IMR-90 (cell line): ENCODE data around the gene NUCB1. TPM values are rescaled to one million over a fixed set of nuclear protein-coding genes. Genes with fewer than 3 reads are reported as not detected.
A peak's percentile ranks its signal among the peaks of the same experiment; 100 is the strongest.

Experiments used
- ATAC-seq: fragments of 200-7000 bp; cut with Tn5 transposase; 2 replicates; pipeline ENCODE4 v1.9.1; 2020; ENCODE audit warnings: low read depth, mild to moderate bottlenecking, moderate library complexity
- BruUV-seq: library from RNA; stranded (reverse); fragments of 400-500 nt; replicated peaks from 2 replicates; lab custom pipeline; 2021; lab: Mats Ljungman, UMichigan
- CTCF ChIA-PET: fragments of 300-600 bp; formaldehyde crosslinking; extraction: SDS; loops from one replicate; lab custom pipeline; 2021; ENCODE audit warnings: antibody characterized with exemption; lab: Yijun Ruan, JAX
- POLR2A ChIA-PET: fragments of 300-600 bp; sonication (Branson Sonifier 250); formaldehyde crosslinking; loops from one replicate; lab custom pipeline; 2022; ENCODE audit warnings: antibody characterized with exemption; ENCODE audit not compliant: unreplicated experiment; lab: Charles Lee
- DNase-seq: peaks from one replicate; pipeline ENCODE4 v3.0.0; 2013
- H2AFZ ChIP-seq: replicated peaks from 2 replicates; pipeline ENCODE3; 2013; ENCODE audit warnings: low read length, mild to moderate bottlenecking; ENCODE audit not compliant: poor library complexity
- H2AK5ac ChIP-seq: 2 replicates; pipeline ENCODE4 v1.6.1; 2013; ENCODE audit warnings: low read depth, low read length, inconsistent platforms
- H2AK9ac ChIP-seq: replicated peaks from 2 replicates; pipeline ENCODE3; 2013; ENCODE audit warnings: mild to moderate bottlenecking, low read depth, low read length, moderate library complexity; ENCODE audit not compliant: poor library complexity
- H2BK120ac ChIP-seq: 2 replicates; pipeline ENCODE4 v1.6.1; 2013; ENCODE audit warnings: low read depth, low read length, inconsistent platforms
- H2BK15ac ChIP-seq: 3 replicates; pipeline ENCODE4 v1.6.1; 2013; ENCODE audit warnings: low read depth, low read length, inconsistent platforms
- H2BK20ac ChIP-seq: 2 replicates; pipeline ENCODE4 v1.6.1; 2013; ENCODE audit warnings: low read depth, mild to moderate bottlenecking, inconsistent platforms, low read length, moderate library complexity
- H2BK5ac ChIP-seq: 2 replicates; pipeline ENCODE4 v1.6.1; 2013; ENCODE audit warnings: mild to moderate bottlenecking, low read depth, low read length, inconsistent platforms; ENCODE audit not compliant: poor library complexity, severe bottlenecking
- H3K14ac ChIP-seq: replicated peaks from 2 replicates; pipeline ENCODE4 v1.6.1; 2013; ENCODE audit warnings: low read depth, low read length, inconsistent platforms
- H3K18ac ChIP-seq: 2 replicates; pipeline ENCODE4 v1.6.1; 2013; ENCODE audit warnings: low read depth, low read length, control low read depth
- H3K23ac ChIP-seq: 2 replicates; pipeline ENCODE4 v1.6.1; 2013; ENCODE audit warnings: low read depth, low read length, inconsistent platforms
- H3K27ac ChIP-seq: 2 replicates; pipeline ENCODE4 v1.5.1; 2013; ENCODE audit warnings: mild to moderate bottlenecking, control low read depth, low read length; ENCODE audit not compliant: insufficient read depth
- H3K27me3 ChIP-seq: 2 replicates; pipeline ENCODE4 v1.6.1; 2013; ENCODE audit warnings: low read length; ENCODE audit not compliant: control insufficient read depth, insufficient read depth
- H3K36me3 ChIP-seq: 2 replicates; pipeline ENCODE4 v1.6.1; 2013; ENCODE audit warnings: low read length, mixed read lengths; ENCODE audit not compliant: control insufficient read depth, insufficient read depth
- H3K4ac ChIP-seq: 2 replicates; pipeline ENCODE4 v1.6.1; 2013; ENCODE audit warnings: low read depth, low read length, inconsistent platforms
- H3K4me1 ChIP-seq: 2 replicates; pipeline ENCODE4 v1.6.1; 2013; ENCODE audit warnings: low read length, mixed read lengths; ENCODE audit not compliant: control insufficient read depth, insufficient read depth
- H3K4me2 ChIP-seq: 2 replicates; pipeline ENCODE4 v1.6.1; 2013; ENCODE audit warnings: low read depth, mild to moderate bottlenecking, control low read depth, low read length, moderate library complexity
- H3K4me3 ChIP-seq: 2 replicates; pipeline ENCODE4 v1.5.1; 2013; ENCODE audit warnings: low read depth, mild to moderate bottlenecking, control low read depth, low read length, moderate library complexity; ENCODE audit not compliant: insufficient read depth
- H3K56ac ChIP-seq: 2 replicates; pipeline ENCODE4 v1.6.1; 2013; ENCODE audit warnings: low read length, inconsistent platforms; ENCODE audit not compliant: insufficient read depth; ENCODE audit errors: extremely low read depth
- H3K79me1 ChIP-seq, 2 experiments: 2 replicates each; pipeline ENCODE4 v1.6.1; 2013; ENCODE audit warnings: low read length in 2 of 2, inconsistent platforms in 1 of 2, low read depth in 1 of 2
- H3K9ac ChIP-seq: 2 replicates; pipeline ENCODE4 v1.6.1; 2013; ENCODE audit warnings: low read depth, low read length, control low read depth
- H3K9me1 ChIP-seq: 2 replicates; pipeline ENCODE4 v1.6.1; 2013; ENCODE audit warnings: low read length, inconsistent platforms; ENCODE audit not compliant: insufficient read depth
- H3K9me3 ChIP-seq: 2 replicates; pipeline ENCODE4 v1.6.1; 2013; ENCODE audit warnings: low read length; ENCODE audit not compliant: control insufficient read depth, insufficient read depth
- H4K20me1 ChIP-seq: 2 replicates; pipeline ENCODE4 v1.6.1; 2013; ENCODE audit warnings: low read length, inconsistent platforms; ENCODE audit not compliant: insufficient read depth
- H4K5ac ChIP-seq: 2 replicates; pipeline ENCODE4 v1.6.1; 2013; ENCODE audit warnings: mild to moderate bottlenecking, low read depth, low read length, control low read depth
- H4K8ac ChIP-seq, 2 experiments: 2 replicates each; pipeline ENCODE4 v1.6.1; 2013; ENCODE audit warnings: low read depth in 2 of 2, low read length in 2 of 2, control low read depth in 1 of 2, inconsistent platforms in 1 of 2
- H4K91ac ChIP-seq: 2 replicates; pipeline ENCODE4 v1.6.1; 2013; ENCODE audit warnings: low read depth, low read length, inconsistent platforms; ENCODE audit not compliant: insufficient read depth
- CHD1 ChIP-seq: IDR thresholded peaks from 2 replicates; pipeline ENCODE4 v1.6.1; 2012; ENCODE audit warnings: low read depth, low read length, improper control_type of control experiment
- ELK1 ChIP-seq: fragments of 150-350 bp; IDR thresholded peaks from 2 replicates; pipeline ENCODE4 v1.6.1; 2016; ENCODE audit warnings: low read depth, mild to moderate bottlenecking, low read length, moderate library complexity, borderline replicate concordance
- NFE2L2 ChIP-seq: fragments of 150-350 bp; IDR thresholded peaks from 2 replicates; pipeline ENCODE4 v1.6.1; 2016; ENCODE audit warnings: low read depth, mild to moderate bottlenecking, low read length
- RAD21 ChIP-seq: IDR thresholded peaks from 2 replicates; pipeline ENCODE4 v1.6.1; 2012; ENCODE audit warnings: low read length, improper control_type of control experiment
- RCOR1 ChIP-seq: IDR thresholded peaks from 2 replicates; pipeline ENCODE4 v1.6.1; 2012; ENCODE audit warnings: mild to moderate bottlenecking, low read length, improper control_type of control experiment; ENCODE audit not compliant: insufficient replicate concordance
- SMC3 ChIP-seq: fragments of 150-350 bp; IDR thresholded peaks from 2 replicates; pipeline ENCODE4 v1.6.1; 2016; ENCODE audit warnings: low read depth, mild to moderate bottlenecking, antibody characterized with exemption, low read length, moderate library complexity
- WGBS, 2 experiments: methylation state at CpG; one replicate each; pipeline versions ENCODE4 v1.1.5 to v1.1.7; 2013; ENCODE audit warnings: missing lambda C conversion rate in 2 of 2; ENCODE audit not compliant: insufficient read length in 1 of 2; ENCODE audit errors: extremely low coverage in 2 of 2; 5-methylcytosine and 5-hydroxymethylcytosine counted together
- dilution Hi-C: fragments of 300-500 bp; cut with HindIII; formaldehyde crosslinking; loops from one replicate; pipeline ENCODE4 v1.14.3; 2018; ENCODE audit warnings: low sequenced_read_pairs; ENCODE audit not compliant: unreplicated experiment
- in situ Hi-C: fragments of 300-500 bp; cut with MboI; formaldehyde crosslinking; loops from 3 replicates; pipeline ENCODE4 v1.14.3; 2019; ENCODE audit warnings: low sequenced_read_pairs, inconsistent platforms, mixed read lengths
- intact Hi-C: fragments of 100-400 bp; cut with micrococcal nuclease; formaldehyde crosslinking; loops from 2 replicates; pipeline ENCODE4 v1.10.0; 2022
- polyA plus RNA-seq, 3 experiments: library from polyadenylated mRNA; depleted of rRNA; stranded (reverse); fragments of >200 nt; gene quantifications; 2 replicates each; pipeline ENCODE4 v1.2.3, GENCODE V29; 2012; ENCODE audit warnings: low replicate concordance in 1 of 3
- total RNA-seq: library from RNA; depleted of rRNA; stranded (reverse); fragments of >200 nt; gene quantifications from 2 replicates; pipeline ENCODE4 v1.2.3, GENCODE V29; 2012
- TF ChIP-seq, protein P1 (sequence below): conservative IDR thresholded peaks from 2 replicates; pipeline ENCODE4 v1.5.1; 2012; ENCODE audit warnings: mild to moderate bottlenecking, low read depth, low read length, improper control_type of control experiment

Gene NUCB1
- total and polyA plus RNA-seq, 2 of the 4 experiments (the other 2 are of a cell fraction), result 37.3 to 253 TPM

DNA sequence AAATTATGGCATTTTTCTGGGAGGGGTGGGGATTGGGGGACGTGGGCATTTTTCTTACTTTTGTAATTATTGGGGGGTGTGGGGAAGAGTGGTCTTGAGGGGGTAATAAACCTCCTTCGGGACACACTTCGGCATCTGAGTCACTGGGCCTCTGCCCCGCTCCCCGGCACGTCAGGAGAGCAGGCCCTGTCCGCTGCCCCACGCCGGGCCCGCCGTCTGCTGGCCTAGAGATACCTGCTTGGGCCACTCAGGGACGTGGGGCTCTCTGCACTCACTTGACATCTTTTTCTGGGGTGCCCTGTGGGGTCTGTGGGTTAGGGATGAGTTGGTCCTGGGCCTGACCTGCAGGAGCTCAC is 61.5 kb downstream of the NUCB1 start:
- in situ Hi-C loops (loop anchor here (5.0 to 10.0 kb wide), 2 partner anchors 69 to 317 kb away; partner anchors contain the start of gene CA11), dilution Hi-C loops (no loop called here), intact Hi-C loops (loop anchor here (10.0 kb wide), 1 partner anchor 317 kb away; the partner anchor contains the start of gene CA11)
- no TSS peak for BruUV-seq
- H3K27me3 ChIP-seq, result no peaks in the 10 kb centered on the region
- no peak overlapping the region for H3K4me2 ChIP-seq
- H3K9ac ChIP-seq, result no peak overlapping the region
- no peak overlapping the region for H3K14ac ChIP-seq
- no peak for TF ChIP-seq NFE2L2
- TF ChIP-seq SMC3, result no peak
- no peak for TF ChIP-seq ELK1
- TF ChIP-seq, protein P1, sequence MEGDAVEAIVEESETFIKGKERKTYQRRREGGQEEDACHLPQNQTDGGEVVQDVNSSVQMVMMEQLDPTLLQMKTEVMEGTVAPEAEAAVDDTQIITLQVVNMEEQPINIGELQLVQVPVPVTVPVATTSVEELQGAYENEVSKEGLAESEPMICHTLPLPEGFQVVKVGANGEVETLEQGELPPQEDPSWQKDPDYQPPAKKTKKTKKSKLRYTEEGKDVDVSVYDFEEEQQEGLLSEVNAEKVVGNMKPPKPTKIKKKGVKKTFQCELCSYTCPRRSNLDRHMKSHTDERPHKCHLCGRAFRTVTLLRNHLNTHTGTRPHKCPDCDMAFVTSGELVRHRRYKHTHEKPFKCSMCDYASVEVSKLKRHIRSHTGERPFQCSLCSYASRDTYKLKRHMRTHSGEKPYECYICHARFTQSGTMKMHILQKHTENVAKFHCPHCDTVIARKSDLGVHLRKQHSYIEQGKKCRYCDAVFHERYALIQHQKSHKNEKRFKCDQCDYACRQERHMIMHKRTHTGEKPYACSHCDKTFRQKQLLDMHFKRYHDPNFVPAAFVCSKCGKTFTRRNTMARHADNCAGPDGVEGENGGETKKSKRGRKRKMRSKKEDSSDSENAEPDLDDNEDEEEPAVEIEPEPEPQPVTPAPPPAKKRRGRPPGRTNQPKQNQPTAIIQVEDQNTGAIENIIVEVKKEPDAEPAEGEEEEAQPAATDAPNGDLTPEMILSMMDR, result no peak
- TF ChIP-seq CHD1, result no peak
- no peak for TF ChIP-seq RCOR1
- no peak for TF ChIP-seq RAD21
- peaks cover 17% of the 10 kb centered on the region for H4K20me1 ChIP-seq
- no peak overlapping the region for H3K56ac ChIP-seq
- H2BK15ac ChIP-seq, result 0 out of 3 replicates have a peak overlapping the region, but pooled peaks have one; percentile 4
- H2BK20ac ChIP-seq, result no peak overlapping the region
- no peak overlapping the region for H3K4me3 ChIP-seq
- CTCF ChIA-PET, result no interaction called here
- H3K9me3 ChIP-seq, result no peaks in the 10 kb centered on the region
- peak overlapping the region; percentile 29 for H2AK9ac ChIP-seq
- no peak overlapping the region for H3K18ac ChIP-seq
- peaks cover 20% of the 10 kb centered on the region for H3K4me1 ChIP-seq
- 96% methylated on average over 5 of the region's 12 CpGs; no CpG with 5 or more reads in 1 of the 2 experiments for WGBS, 2 experiments
- H3K36me3 ChIP-seq, result peaks cover 24% of the 10 kb centered on the region
- H2AFZ ChIP-seq, result no peak overlapping the region
- H3K23ac ChIP-seq, result no peak overlapping the region
- H3K27ac ChIP-seq, result peak overlapping the region; percentile 96; the same call in 1 of the 2 replicates
- peaks cover 10% of the 10 kb centered on the region for H3K9me1 ChIP-seq
- no peak overlapping the region for H2BK120ac ChIP-seq
- H2AK5ac ChIP-seq, result no peak overlapping the region; the same call in none of the 2 replicates
- peaks cover 7 to 75% of the 10 kb centered on the region in 2 experiments for H3K79me1 ChIP-seq
- POLR2A ChIA-PET, result no interaction called here
- DNase-seq (no peak), ATAC-seq (no peak)
- peak overlapping the region; percentile 58; the same call in 1 of the 2 replicates for H4K91ac ChIP-seq
- 0 out of 2 replicates have a peak overlapping the region, but pooled peaks have one; percentile 99 for H3K4ac ChIP-seq
- peak overlapping the region; percentile 55 for H2BK5ac ChIP-seq
- H4K5ac ChIP-seq, result no peak overlapping the region
- H4K8ac ChIP-seq, result no peak overlapping the region
